ENCODE results near the gene PPP1CC.

GRCh38 chr12:110732572-110732971, 10.1 kb downstream of the PPP1CC start:
- TF ChIP-seq CTCF (IDR thresholded peaks at IDR 0.05) (no peak), POLR2A (IDR thresholded peaks at IDR 0.05) (no peak), POLR2AphosphoS5 (IDR thresholded peaks at IDR 0.05) (no peak)
